ENCODE data around the gene KIF5A. TPM values are rescaled to one million over a fixed set of nuclear protein-coding genes. Genes with fewer than 3 reads are reported as not detected.

KIF5A gene
- total RNA-seq, 2 donors from 2014 or later: 0.29 to 2.0 TPM

Other genes starting within 250 kb of the KIF5A start
- 10 to 100 TPM; 55.4 to 57.2 TPM for gene R3HDM2, start 119.0 kb upstream of the KIF5A start, total RNA-seq
- gene INHBC, start 115.3 kb upstream of the KIF5A start, total RNA-seq: not detected
- under 1 TPM in 1 of 2 donors, not detected in 1; 0.45 TPM for gene INHBE, start 94.7 kb upstream of the KIF5A start, total RNA-seq
- 1 to 10 TPM in 1 of 2 donors, under 1 TPM in 1; 0.61 to 1.0 TPM for gene GLI1, start 90.3 kb upstream of the KIF5A start, total RNA-seq
- 100 to 1,000 TPM; 138 to 154 TPM for gene ARHGAP9, start 70.2 kb upstream of the KIF5A start, total RNA-seq
- gene MARS1, start 62.0 kb upstream of the KIF5A start, total RNA-seq: 100 to 1,000 TPM; 336 to 446 TPM
- gene DDIT3, start 29.5 kb upstream of the KIF5A start, total RNA-seq: 10 to 100 TPM; 22.2 to 39.8 TPM
- 100 to 1,000 TPM in 1 of 2 donors, 10 to 100 TPM in 1; 94.1 to 123 TPM for gene MBD6, start 27.2 kb upstream of the KIF5A start, total RNA-seq
- 10 to 100 TPM; 94.2 to 98.7 TPM for gene DCTN2, start 2.9 kb upstream of the KIF5A start, total RNA-seq
- gene PIP4K2C, start 41.1 kb downstream of the KIF5A start, total RNA-seq: 10 to 100 TPM; 25.9 to 35.7 TPM
- gene DTX3, start 54.8 kb downstream of the KIF5A start, total RNA-seq: 10 to 100 TPM; 15.6 to 18.4 TPM
- 1 to 10 TPM in 1 of 2 donors, under 1 TPM in 1; 0.52 to 4.0 TPM for gene ARHGEF25, start 61.4 kb downstream of the KIF5A start, total RNA-seq
- 1 to 10 TPM; 1.5 to 3.6 TPM for gene B4GALNT1, start 83.2 kb downstream of the KIF5A start, total RNA-seq
- 100 to 1,000 TPM; 203 to 209 TPM for gene OS9, start 144.1 kb downstream of the KIF5A start, total RNA-seq
- 10 to 100 TPM; 47.5 to 54.1 TPM for gene AGAP2, start 188.7 kb downstream of the KIF5A start, total RNA-seq
- gene TSPAN31, start 195.0 kb downstream of the KIF5A start, total RNA-seq: 10 to 100 TPM; 14.4 to 34.9 TPM
- gene CDK4, start 202.3 kb downstream of the KIF5A start, total RNA-seq: 100 to 1,000 TPM; 111 to 278 TPM
- 10 to 100 TPM; 15.8 to 17.0 TPM for gene MARCHF9, start 205.1 kb downstream of the KIF5A start, total RNA-seq
- gene CYP27B1, start 217.0 kb downstream of the KIF5A start, total RNA-seq: 10 to 100 TPM; 11.7 to 18.8 TPM
- gene METTL1, start 222.1 kb downstream of the KIF5A start, total RNA-seq: 10 to 100 TPM; 42.9 to 51.2 TPM
- gene EEF1AKMT3, start 222.6 kb downstream of the KIF5A start, total RNA-seq: 1 to 10 TPM; 2.0 to 3.2 TPM
- gene TSFM, start 232.7 kb downstream of the KIF5A start, total RNA-seq: 10 to 100 TPM; 43.2 to 44.6 TPM